Measurements from ENCODE around the gene SCN2A. TPM values are rescaled to one million over a fixed set of nuclear protein-coding genes. Genes with fewer than 3 reads are reported as not detected.
A peak's percentile ranks its signal among the peaks of the same experiment; 100 is the strongest.

The SCN2A gene
- total and polyA plus RNA-seq, 10 of the 15 experiments (the other 5 are each of a cell fraction or from before 2014, with no cell fraction given), result 0.01 TPM; not detected in 8

GRCh38 chr2:165268754-165269153 lies 29.5 kb downstream of the SCN2A start:
- FAIRE-seq, result peak; percentile 41
- ChIA-PET POLR2A (no interaction called here), SMC1A (ENCODE audit: uncharacterized antibody, unreplicated experiment) (no interaction called here), CTCF (no interaction called here), RAD21 (ENCODE audit: unreplicated experiment) (no interaction called here)
- DNase-seq (ENCODE audit: low read depth, low spot score), result no peak
- Histone ChIP-seq H3K9ac (ENCODE audit: control insufficient read depth, insufficient read depth, low read length) (no peak overlapping the region), H3K36me3 (ENCODE audit: control insufficient read depth in 2 of 2, insufficient read depth in 2 of 2, low read length in 1 of 2) (no peaks in the 10 kb centered on the region), H3K27me3 (replicated peaks in 1 of 2; ENCODE audit: control insufficient read depth in 2 of 2, insufficient read depth in 2 of 2, low read length in 1 of 2) (no peaks in the 10 kb centered on the region; a peak in 1 of 4 replicates), H3K9me3 (replicated peaks; ENCODE audit: control insufficient read depth, insufficient read depth, low read length) (no peaks in the 10 kb centered on the region), H4K20me1 (ENCODE audit: control insufficient read depth, insufficient read depth) (no peaks in the 10 kb centered on the region), H3K4me2 (ENCODE audit: control insufficient read depth, insufficient read depth) (no peak overlapping the region), H3K79me2 (ENCODE audit: control insufficient read depth, insufficient read depth, low read length) (no peaks in the 10 kb centered on the region), H2AFZ (ENCODE audit: control insufficient read depth, low read depth, low read length) (no peak overlapping the region), H3K27ac (ENCODE audit: control insufficient read depth, insufficient read depth) (no peak overlapping the region), H3K4me1 (ENCODE audit: control insufficient read depth, insufficient read depth, low read length) (no peaks in the 10 kb centered on the region), H3K4me3 (no peak overlapping the region)
- BruUV-seq (replicated peaks), result no TSS peak
- peak; percentile 89 for ATAC-seq
- in situ Hi-C loops (cut with MboI), result no loop called here
- WGBS (ENCODE audit: insufficient coverage, insufficient replicate concordance, low lambda C conversion rate, missing lambda C conversion rate), result 44% methylated on average over 2 of the region's 2 CpGs
- intact Hi-C loops (cut with micrococcal nuclease; ENCODE audit: unreplicated experiment), result no loop called here
- TF ChIP-seq JUND (IDR thresholded peaks at IDR 0.05; ENCODE audit: low read depth, low read length) (no peak), ATF7 (IDR thresholded peaks at IDR 0.05; ENCODE audit: low read depth) (peak; percentile 20; the same call in 1 of the 2 replicates)

GRCh38 chr2:165273176-165273575 lies 34.0 kb downstream of the SCN2A start:
- Histone ChIP-seq H3K9ac (ENCODE audit: control insufficient read depth, insufficient read depth, low read length) (no peak overlapping the region), H3K4me2 (ENCODE audit: control insufficient read depth, insufficient read depth) (no peak overlapping the region), H3K36me3 (ENCODE audit: control insufficient read depth in 2 of 2, insufficient read depth in 2 of 2, low read length in 1 of 2) (no peaks in the 10 kb centered on the region), H3K27me3 (replicated peaks in 1 of 2; ENCODE audit: control insufficient read depth in 2 of 2, insufficient read depth in 2 of 2, low read length in 1 of 2) (no peaks in the 10 kb centered on the region), H3K4me3 (no peak overlapping the region), H3K4me1 (ENCODE audit: control insufficient read depth, insufficient read depth, low read length) (no peaks in the 10 kb centered on the region), H3K79me2 (ENCODE audit: control insufficient read depth, insufficient read depth, low read length) (no peaks in the 10 kb centered on the region), H4K20me1 (ENCODE audit: control insufficient read depth, insufficient read depth) (no peaks in the 10 kb centered on the region), H3K9me3 (replicated peaks; ENCODE audit: control insufficient read depth, insufficient read depth, low read length) (no peaks in the 10 kb centered on the region), H3K27ac (ENCODE audit: control insufficient read depth, insufficient read depth) (no peak overlapping the region), H2AFZ (ENCODE audit: control insufficient read depth, low read depth, low read length) (no peak overlapping the region)
- no TSS peak for BruUV-seq (replicated peaks)
- SMC1A ChIA-PET (ENCODE audit: uncharacterized antibody, unreplicated experiment), result no interaction called here
- in situ Hi-C loops (cut with MboI), result no loop called here
- POLR2A ChIA-PET, result no interaction called here
- ATAC-seq, result no peak
- intact Hi-C loops (cut with micrococcal nuclease; ENCODE audit: unreplicated experiment), result no loop called here
- no peak for DNase-seq (ENCODE audit: low read depth, low spot score)
- RAD21 ChIA-PET (ENCODE audit: unreplicated experiment), result no interaction called here
- FAIRE-seq, result no peak
- CTCF ChIA-PET, result no interaction called here
- TF ChIP-seq HDAC2 (IDR thresholded peaks at IDR 0.05) (no peak), PML (IDR thresholded peaks at IDR 0.05; ENCODE audit: low read length) (no peak), RCOR1 (conservative IDR thresholded peaks at IDR 0.05; ENCODE audit: low read depth, low read length) (no peak), SKIL (IDR thresholded peaks at IDR 0.05; ENCODE audit: low read depth, poor library complexity, severe bottlenecking) (no peak), POLR2AphosphoS5 (IDR thresholded peaks at IDR 0.05; ENCODE audit: low read length) (no peak), SIN3A (IDR thresholded peaks at IDR 0.05; ENCODE audit: low read depth, low read length) (no peak), RAD21 (IDR thresholded peaks at IDR 0.05; ENCODE audit: insufficient read depth, low read depth, low read length) (no peak), SMAD5 (IDR thresholded peaks at IDR 0.05; ENCODE audit: low read depth) (no peak), CREM (IDR thresholded peaks at IDR 0.05; ENCODE audit: low read depth) (no peak), CREB1 (IDR thresholded peaks at IDR 0.05; ENCODE audit: low read depth) (no peak), PRDM15 (CRISPR knock-in tag; IDR thresholded peaks at IDR 0.05) (no peak), GABPA (IDR thresholded peaks at IDR 0.05; ENCODE audit: low read depth) (no peak), NR2F1 (conservative IDR thresholded peaks at IDR 0.05) (no peak), SMC3 (IDR thresholded peaks at IDR 0.05; ENCODE audit: borderline replicate concordance, low read length) (no peak)
